ENCODE results near the gene DSTN. TPM values are rescaled to one million over a fixed set of nuclear protein-coding genes. Genes with fewer than 3 reads are reported as not detected.

Gene DSTN
- total RNA-seq, 2 donors from 2014 or later = 1,245 to 1,338 TPM

- peak; percentile 89 for DNase-seq (ENCODE audit: low spot score)
- intact Hi-C loops (cut with DNase I) = loop anchor here (5.0 kb wide), 2 partner anchors 33 to 42 kb away; no protein-coding TSS in a partner anchor
Observed at GRCh38 chr20:17570347-17571152, 675 bp downstream of the DSTN start.

GRCh38 chr20:17571153-17571527 is 1.3 kb downstream of the DSTN start:
- no peak for DNase-seq (ENCODE audit: low spot score)
- intact Hi-C loops (cut with DNase I) = loop anchor here (5.0 kb wide), 2 partner anchors 34 to 41 kb away; no protein-coding TSS in a partner anchor

GRCh38 chr20:17572034-17572638 is 2.3 kb downstream of the DSTN start:
- intact Hi-C loops (cut with DNase I) = loop anchor here (5.0 kb wide), 2 partner anchors 35 to 40 kb away; no protein-coding TSS in a partner anchor
- DNase-seq (ENCODE audit: low spot score) = no peak

GRCh38 chr20:17573463-17573862 is 3.6 kb downstream of the DSTN start:
- DNase-seq (ENCODE audit: low spot score) = no peak
- intact Hi-C loops (cut with DNase I) = loop anchor here (5.0 kb wide), 2 partner anchors 36 to 39 kb away; no protein-coding TSS in a partner anchor

GRCh38 chr20:17576215-17576614 is 6.3 kb downstream of the DSTN start:
- intact Hi-C loops (cut with DNase I) = loop anchor here in 1 of 2 donors (5.0 kb wide), 1 partner anchor 34 kb away; no protein-coding TSS in a partner anchor
- DNase-seq (ENCODE audit: low spot score) = no peak

- intact Hi-C loops (cut with DNase I) = loop anchor here in 1 of 2 donors (5.0 kb wide), 1 partner anchor 37 kb away; no protein-coding TSS in a partner anchor
- DNase-seq (ENCODE audit: low spot score) = no peak
Observed at GRCh38 chr20:17579369-17580039, 9.6 kb downstream of the DSTN start.

- intact Hi-C loops (cut with DNase I) = no loop called here
- DNase-seq (ENCODE audit: low spot score) = no peak
Observed at GRCh38 chr20:17580895-17581294, 11.0 kb downstream of the DSTN start.

- intact Hi-C loops (cut with DNase I) = no loop called here
- no peak for DNase-seq (ENCODE audit: low spot score)
Observed at GRCh38 chr20:17583126-17583525, 13.3 kb downstream of the DSTN start.

- intact Hi-C loops (cut with DNase I) = no loop called here
- DNase-seq (ENCODE audit: low spot score) = no peak
Observed at GRCh38 chr20:17584689-17585088, 14.8 kb downstream of the DSTN start.

- intact Hi-C loops (cut with DNase I) = no loop called here
- no peak for DNase-seq (ENCODE audit: low spot score)
Observed at GRCh38 chr20:17586250-17586649, 16.4 kb downstream of the DSTN start.

- intact Hi-C loops (cut with DNase I) = no loop called here
- DNase-seq (ENCODE audit: low spot score) = no peak
Observed at GRCh38 chr20:17587148-17587547, 17.3 kb downstream of the DSTN start.

- intact Hi-C loops (cut with DNase I) = no loop called here
- DNase-seq (ENCODE audit: low spot score) = no peak
Observed at GRCh38 chr20:17587824-17588223, 17.9 kb downstream of the DSTN start.

GRCh38 chr20:17589161-17589834 is 19.4 kb downstream of the DSTN start:
- no peak for DNase-seq (ENCODE audit: low spot score)
- intact Hi-C loops (cut with DNase I) = no loop called here

GRCh38 chr20:17590245-17590644 is 20.4 kb downstream of the DSTN start:
- no peak for DNase-seq (ENCODE audit: low spot score)
- intact Hi-C loops (cut with DNase I) = no loop called here

GRCh38 chr20:17593902-17594301 is 24.0 kb downstream of the DSTN start:
- intact Hi-C loops (cut with DNase I) = no loop called here
- no peak for DNase-seq (ENCODE audit: low spot score)

GRCh38 chr20:17594443-17594842 is 24.6 kb downstream of the DSTN start:
- intact Hi-C loops (cut with DNase I) = no loop called here
- DNase-seq (ENCODE audit: low spot score) = no peak

- no peak for DNase-seq (ENCODE audit: low spot score)
- intact Hi-C loops (cut with DNase I) = loop anchor here in 1 of 2 donors (5.0 kb wide), 1 partner anchor 54 kb away; no protein-coding TSS in a partner anchor
Observed at GRCh38 chr20:17595856-17596255, 26.0 kb downstream of the DSTN start.

GRCh38 chr20:17598013-17598550 is 28.2 kb downstream of the DSTN start:
- intact Hi-C loops (cut with DNase I) = loop anchor here in 1 of 2 donors (5.0 kb wide), 1 partner anchor 56 kb away; no protein-coding TSS in a partner anchor
- no peak for DNase-seq (ENCODE audit: low spot score)

GRCh38 chr20:17601957-17602356 is 32.1 kb downstream of the DSTN start:
- DNase-seq (ENCODE audit: low spot score) = no peak
- intact Hi-C loops (cut with DNase I) = no loop called here

Measured in posterior vena cava (tissue), 2 donors.